ENCODE data around the gene KCNMB2.
A peak's percentile ranks its signal among the peaks of the same experiment; 100 is the strongest.

Gene KCNMB2

GRCh38 chr3:178671791-178672190 lies 135.6 kb downstream of the KCNMB2 start:
- no peak for TF ChIP-seq CTCF (IDR thresholded peaks at IDR 0.05; ENCODE audit: insufficient read depth, low read depth, low read length, missing control alignments)
- peak; percentile 80 for DNase-seq (ENCODE audit: low read depth)
- no peak overlapping the region for H3K4me3 ChIP-seq (ENCODE audit: low read length)

- DNase-seq (ENCODE audit: low read depth): peak; percentile 25
- no peak overlapping the region for H3K4me3 ChIP-seq (ENCODE audit: low read length)
- TF ChIP-seq CTCF (IDR thresholded peaks at IDR 0.05; ENCODE audit: insufficient read depth, low read depth, low read length, missing control alignments): no peak
These were observed 136.0 kb downstream of the KCNMB2 start for GRCh38 chr3:178672275-178672674.

- H3K4me3 ChIP-seq (ENCODE audit: low read length): no peak overlapping the region
- no peak for TF ChIP-seq CTCF (IDR thresholded peaks at IDR 0.05; ENCODE audit: insufficient read depth, low read depth, low read length, missing control alignments)
- DNase-seq (ENCODE audit: low read depth): no peak
These were observed 137.3 kb downstream of the KCNMB2 start for GRCh38 chr3:178673529-178673928.

GRCh38 chr3:178676077-178676476 lies 139.8 kb downstream of the KCNMB2 start:
- no peak for TF ChIP-seq CTCF (IDR thresholded peaks at IDR 0.05; ENCODE audit: insufficient read depth, low read depth, low read length, missing control alignments)
- no peak for DNase-seq (ENCODE audit: low read depth)
- no peak overlapping the region for H3K4me3 ChIP-seq (ENCODE audit: low read length)

- no peak for DNase-seq (ENCODE audit: low read depth)
- H3K4me3 ChIP-seq (ENCODE audit: low read length): no peak overlapping the region
- TF ChIP-seq CTCF (IDR thresholded peaks at IDR 0.05; ENCODE audit: insufficient read depth, low read depth, low read length, missing control alignments): no peak
These were observed 140.9 kb downstream of the KCNMB2 start for GRCh38 chr3:178676942-178677790.

- TF ChIP-seq CTCF (IDR thresholded peaks at IDR 0.05; ENCODE audit: insufficient read depth, low read depth, low read length, missing control alignments): no peak
- no peak for DNase-seq (ENCODE audit: low read depth)
- H3K4me3 ChIP-seq (ENCODE audit: low read length): no peak overlapping the region
These were observed 141.7 kb downstream of the KCNMB2 start for GRCh38 chr3:178677961-178678360.

GRCh38 chr3:178680037-178680436 lies 143.8 kb downstream of the KCNMB2 start:
- no peak overlapping the region for H3K4me3 ChIP-seq (ENCODE audit: low read length)
- no peak for TF ChIP-seq CTCF (IDR thresholded peaks at IDR 0.05; ENCODE audit: insufficient read depth, low read depth, low read length, missing control alignments)
- DNase-seq (ENCODE audit: low read depth): no peak

Data from epithelial cell of esophagus (primary cell).